ENCODE data around the gene DOCK11.
"Not testable (repeated sequence)": the region's sequence is repeated elsewhere in the genome, so short reads cannot be mapped to it uniquely, and the experiment has no call there.

DOCK11 gene

GRCh38 chrX:118495061-118495921 lies at the start of gene DOCK11:
DOCK11 (plus strand) TSS chrX:118495815; CDS start chrX:118495972, 157 bp downstream.
- peak; percentile 63 to 76 for DNase-seq

GRCh38 chrX:118448273-118448783 lies 47.3 kb upstream of the DOCK11 start:
- no peak for DNase-seq

GRCh38 chrX:118455013-118455412 lies 40.6 kb upstream of the DOCK11 start:
- DNase-seq = no peak

- DNase-seq = peak in 1 of 2 experiments; percentile 3
Measured at GRCh38 chrX:118459494-118459893, 36.1 kb upstream of the DOCK11 start.

GRCh38 chrX:118464501-118464900 lies 31.1 kb upstream of the DOCK11 start:
- no peak for DNase-seq

GRCh38 chrX:118468122-118468521 lies 27.5 kb upstream of the DOCK11 start:
- no peak for DNase-seq

- not testable (repeated sequence) for DNase-seq
Measured at GRCh38 chrX:118470721-118471347, 24.8 kb upstream of the DOCK11 start.

- DNase-seq = no peak
Measured at GRCh38 chrX:118474586-118474985, 21.0 kb upstream of the DOCK11 start.

- DNase-seq = no peak
Measured at GRCh38 chrX:118475903-118476302, 19.7 kb upstream of the DOCK11 start.

- DNase-seq = no peak
Measured at GRCh38 chrX:118480172-118480571, 15.4 kb upstream of the DOCK11 start.

GRCh38 chrX:118482384-118482783 lies 13.2 kb upstream of the DOCK11 start:
- not testable (repeated sequence) for DNase-seq

- no peak for DNase-seq
Measured at GRCh38 chrX:118484216-118484903, 11.3 kb upstream of the DOCK11 start.

- not testable (repeated sequence) for DNase-seq
Measured at GRCh38 chrX:118486693-118487092, 8.9 kb upstream of the DOCK11 start.

- DNase-seq = no peak
Measured at GRCh38 chrX:118493016-118493415, 2.6 kb upstream of the DOCK11 start.

GRCh38 chrX:118493653-118494297 lies 1.8 kb upstream of the DOCK11 start:
- DNase-seq = no peak

- peak; percentile 7 to 22 for DNase-seq
Measured at GRCh38 chrX:118495958-118496762, 545 bp downstream of the DOCK11 start.

GRCh38 chrX:118496763-118497079 lies 1.1 kb downstream of the DOCK11 start:
- DNase-seq = no peak

GRCh38 chrX:118497180-118497818 lies 1.7 kb downstream of the DOCK11 start:
- no peak for DNase-seq

- no peak for DNase-seq
Measured at GRCh38 chrX:118498351-118498750, 2.7 kb downstream of the DOCK11 start.

GRCh38 chrX:118498755-118499154 lies 3.1 kb downstream of the DOCK11 start:
- DNase-seq = no peak

GRCh38 chrX:118499295-118499694 lies 3.7 kb downstream of the DOCK11 start:
- DNase-seq = no peak

All from NCI-H1930 (cell line).